HL-60/S4 treated with phorbol 12-myristate 13-acetate at 8.2 ng/mL for 4 days and 3 days (cell line): ENCODE measurements around the gene PLCB2.

ENCODE experiments used
- in situ Hi-C: fragments of 300-500 bp; cut with MboI; formaldehyde crosslinking; loops from 2 replicates; pipeline ENCODE4 v1.15.0; 2022; ENCODE audit warnings: low sequenced_read_pairs

Gene PLCB2

GRCh38 chr15:40274350-40275274, 33.1 kb downstream of the PLCB2 start:
- in situ Hi-C loops = no loop called here

DNA sequence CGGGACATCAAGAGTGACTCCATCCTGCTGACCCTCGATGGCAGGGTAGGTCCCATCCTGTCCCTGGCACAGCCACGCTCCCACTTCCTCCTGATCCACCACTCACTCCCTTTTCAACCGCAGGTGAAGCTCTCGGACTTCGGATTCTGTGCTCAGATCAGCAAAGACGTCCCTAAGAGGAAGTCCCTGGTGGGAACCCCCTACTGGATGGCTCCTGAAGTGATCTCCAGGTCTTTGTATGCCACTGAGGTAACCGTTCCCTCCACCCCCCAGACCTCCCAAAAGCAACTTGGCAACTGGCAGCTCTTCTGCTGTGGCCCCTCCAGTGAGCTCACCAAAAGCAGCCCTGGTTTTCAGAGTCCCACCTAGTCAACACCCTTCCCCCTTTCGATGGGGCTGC, 34.3 kb downstream of the PLCB2 start:
- in situ Hi-C loops = no loop called here

DNA sequence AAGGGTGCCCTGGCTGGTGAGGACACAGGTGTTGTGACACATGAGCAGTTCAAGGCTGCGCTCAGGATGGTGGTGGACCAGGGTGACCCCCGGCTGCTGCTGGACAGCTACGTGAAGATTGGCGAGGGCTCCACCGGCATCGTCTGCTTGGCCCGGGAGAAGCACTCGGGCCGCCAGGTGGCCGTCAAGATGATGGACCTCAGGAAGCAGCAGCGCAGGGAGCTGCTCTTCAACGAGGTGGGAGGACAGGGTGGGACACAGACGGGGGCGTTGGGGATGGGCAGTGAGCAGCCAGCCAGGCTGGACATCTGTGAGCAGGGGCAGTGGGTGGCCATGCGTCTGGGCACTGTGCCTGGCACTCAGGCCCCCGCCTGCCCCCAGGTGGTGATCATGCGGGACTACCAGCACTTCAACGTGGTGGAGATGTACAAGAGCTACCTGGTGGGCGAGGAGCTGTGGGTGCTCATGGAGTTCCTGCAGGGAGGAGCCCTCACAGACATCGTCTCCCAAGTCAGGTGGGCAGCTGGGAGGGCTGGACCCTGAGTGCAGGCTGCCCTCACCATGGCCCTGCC, 35.2 kb downstream of the PLCB2 start:
- in situ Hi-C loops = no loop called here

- in situ Hi-C loops = no loop called here
Measured at GRCh38 chr15:40271685-40272484, 35.9 kb downstream of the PLCB2 start.

DNA sequence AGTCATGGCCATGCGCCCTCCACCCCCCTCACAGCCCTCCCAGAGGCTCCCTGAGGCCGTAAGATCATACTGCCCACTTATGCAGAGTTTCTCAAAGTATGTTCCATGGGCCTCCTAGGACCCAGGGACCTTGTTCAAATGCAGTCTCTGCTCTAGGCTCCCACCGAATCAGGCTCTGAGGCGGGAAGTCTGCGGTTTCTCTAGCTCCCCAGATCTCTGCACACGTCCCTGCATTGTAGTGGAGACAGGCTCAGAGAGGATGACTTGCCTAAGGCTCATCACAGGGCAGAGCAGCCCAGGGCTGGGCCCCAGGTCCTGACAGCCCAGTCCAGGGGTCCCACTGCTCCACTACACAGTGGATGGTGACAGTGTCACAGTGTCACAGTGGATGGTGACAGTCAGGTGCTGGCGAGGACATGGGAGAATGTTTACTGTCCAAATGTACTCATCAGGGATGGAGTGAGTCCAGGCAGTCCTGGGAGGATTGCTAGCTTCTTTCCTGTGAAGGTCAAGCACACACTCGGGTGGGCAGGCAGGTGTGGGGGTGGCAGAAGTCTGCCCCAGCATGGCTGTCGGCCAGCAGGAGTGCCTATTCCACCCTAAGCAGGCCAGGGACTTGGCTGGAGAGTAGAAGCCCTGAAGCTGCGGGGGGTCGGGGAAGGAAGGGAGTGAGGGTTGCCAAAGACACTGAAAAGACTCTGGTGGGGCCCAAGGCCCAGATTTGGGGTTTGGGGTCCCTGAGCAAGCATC, 37.3 kb downstream of the PLCB2 start:
- in situ Hi-C loops = no loop called here

- in situ Hi-C loops = no loop called here
Measured at GRCh38 chr15:40269604-40270003, 38.1 kb downstream of the PLCB2 start.

- in situ Hi-C loops = no loop called here
Measured at GRCh38 chr15:40267670-40268069, 40.1 kb downstream of the PLCB2 start.

- in situ Hi-C loops = no loop called here
Measured at GRCh38 chr15:40266828-40267304, 40.9 kb downstream of the PLCB2 start.

DNA sequence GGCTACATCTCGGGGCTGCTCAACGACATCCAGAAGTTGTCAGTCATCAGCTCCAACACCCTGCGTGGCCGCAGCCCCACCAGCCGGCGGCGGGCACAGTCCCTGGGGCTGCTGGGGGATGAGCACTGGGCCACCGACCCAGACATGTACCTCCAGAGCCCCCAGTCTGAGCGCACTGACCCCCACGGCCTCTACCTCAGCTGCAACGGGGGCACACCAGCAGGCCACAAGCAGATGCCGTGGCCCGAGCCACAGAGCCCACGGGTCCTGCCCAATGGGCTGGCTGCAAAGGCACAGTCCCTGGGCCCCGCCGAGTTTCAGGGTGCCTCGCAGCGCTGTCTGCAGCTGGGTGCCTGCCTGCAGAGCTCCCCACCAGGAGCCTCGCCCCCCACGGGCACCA, 41.9 kb downstream of the PLCB2 start:
- in situ Hi-C loops = no loop called here

- in situ Hi-C loops = no loop called here
Measured at GRCh38 chr15:40265355-40265754, 42.4 kb downstream of the PLCB2 start.

GRCh38 chr15:40264321-40265153, 43.2 kb downstream of the PLCB2 start:
- in situ Hi-C loops = no loop called here

GRCh38 chr15:40263024-40263754, 44.5 kb downstream of the PLCB2 start:
- in situ Hi-C loops = no loop called here

GRCh38 chr15:40259021-40259420, 48.7 kb downstream of the PLCB2 start:
- in situ Hi-C loops = no loop called here

DNA sequence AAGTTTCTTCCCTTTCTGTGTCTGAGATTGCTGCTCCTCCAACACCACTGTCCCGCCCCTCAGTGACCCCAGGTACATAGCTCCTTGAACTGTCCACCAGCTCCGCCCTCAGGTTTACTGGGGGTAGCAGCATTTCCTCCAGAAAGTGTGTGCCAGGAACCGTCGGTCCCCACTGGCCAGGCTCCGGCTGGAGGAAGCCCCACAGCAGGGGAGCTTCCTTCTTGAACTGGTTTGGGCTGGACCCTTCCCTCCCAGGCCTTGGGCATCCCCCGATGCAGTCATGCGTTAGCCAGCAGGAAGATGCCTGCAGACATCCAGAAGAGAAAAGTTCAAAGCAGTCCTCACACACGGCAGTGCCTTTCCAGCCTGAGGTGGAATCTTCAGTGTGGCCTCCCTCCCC, 49.2 kb downstream of the PLCB2 start:
- in situ Hi-C loops = no loop called here

DNA sequence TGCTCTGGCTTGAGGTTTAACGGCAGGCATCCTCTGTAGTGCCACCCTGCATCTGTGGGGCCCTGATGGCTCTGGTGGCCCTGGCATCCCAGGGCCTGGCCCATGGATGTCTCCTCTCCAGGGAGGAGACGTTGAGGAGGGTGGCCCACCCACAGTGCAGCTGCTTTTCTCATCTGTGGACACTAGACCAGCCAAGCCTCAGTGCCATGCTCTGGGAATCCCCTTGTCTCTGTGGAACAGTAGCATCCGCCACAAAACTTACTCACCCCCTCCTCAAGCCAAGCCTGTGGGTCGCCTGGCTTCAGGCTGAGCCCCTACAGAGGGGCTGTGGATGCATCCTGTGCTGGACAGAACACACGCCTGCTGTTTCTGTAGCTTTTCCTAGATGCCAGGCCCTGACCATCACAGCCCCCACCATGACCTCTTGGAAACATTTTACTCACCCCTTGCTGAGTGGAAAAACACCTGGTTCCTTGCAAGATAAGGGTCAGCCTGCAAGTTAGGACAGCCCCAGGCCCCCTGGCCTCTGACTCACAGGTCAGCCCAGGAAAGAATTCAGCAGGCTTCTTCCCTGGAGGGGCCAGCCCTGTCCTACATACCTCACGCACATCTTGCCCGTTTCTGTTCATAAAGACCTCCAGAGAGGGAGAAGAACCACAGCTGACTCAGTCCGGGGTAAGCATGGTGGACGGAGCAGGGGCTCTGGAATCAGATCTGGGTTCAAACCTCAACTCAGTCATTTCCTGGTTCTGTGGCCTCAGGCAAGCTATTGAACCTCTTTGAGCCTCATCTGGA, 49.9 kb downstream of the PLCB2 start:
- in situ Hi-C loops = no loop called here

DNA sequence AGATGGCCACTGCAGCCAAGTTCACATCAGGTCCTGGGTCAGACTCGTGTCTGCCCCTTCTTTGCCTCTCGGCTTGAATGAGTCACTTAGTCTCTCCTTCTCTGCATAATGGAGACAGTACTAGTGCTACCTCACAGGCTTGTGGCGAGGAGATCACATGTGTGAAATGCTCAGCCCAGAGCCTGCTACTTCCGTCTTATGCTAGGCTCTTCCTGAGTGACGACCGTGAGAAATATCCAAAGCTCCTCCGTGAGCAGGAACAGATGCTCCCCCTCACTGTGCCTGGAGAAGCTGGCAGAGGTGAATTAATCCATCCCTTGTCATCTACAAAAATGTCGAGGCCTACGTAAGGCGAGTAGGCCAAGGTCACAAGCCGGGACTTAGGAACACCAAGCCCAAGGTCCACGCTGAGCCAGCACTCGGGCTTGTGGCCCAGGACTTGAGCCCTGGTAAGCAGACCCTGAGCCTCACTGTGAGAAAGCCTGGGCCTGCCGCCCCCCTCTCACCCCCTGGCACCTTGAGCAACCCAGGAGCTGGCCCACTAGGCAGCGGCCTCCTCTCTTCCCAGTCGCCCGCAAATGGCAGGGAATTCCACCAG, 51.0 kb downstream of the PLCB2 start:
- in situ Hi-C loops = no loop called here

GRCh38 chr15:40255033-40255432, 52.7 kb downstream of the PLCB2 start:
- in situ Hi-C loops = no loop called here

- in situ Hi-C loops = no loop called here
Measured at GRCh38 chr15:40254452-40254851, 53.3 kb downstream of the PLCB2 start.
